Limb (tissue), 2 donors: ENCODE measurements around the gene DPP10.
"Not testable (repeated sequence)": the region's sequence is repeated elsewhere in the genome, so short reads cannot be mapped to it uniquely, and the experiment has no call there.

Experiments used
- DNase-seq, 2 donors: peaks; one replicate each; pipeline ENCODE4 v3.0.0-alpha.2; 2016; ENCODE audit errors: extremely low spot score in 2 of 2

Gene DPP10

DNA sequence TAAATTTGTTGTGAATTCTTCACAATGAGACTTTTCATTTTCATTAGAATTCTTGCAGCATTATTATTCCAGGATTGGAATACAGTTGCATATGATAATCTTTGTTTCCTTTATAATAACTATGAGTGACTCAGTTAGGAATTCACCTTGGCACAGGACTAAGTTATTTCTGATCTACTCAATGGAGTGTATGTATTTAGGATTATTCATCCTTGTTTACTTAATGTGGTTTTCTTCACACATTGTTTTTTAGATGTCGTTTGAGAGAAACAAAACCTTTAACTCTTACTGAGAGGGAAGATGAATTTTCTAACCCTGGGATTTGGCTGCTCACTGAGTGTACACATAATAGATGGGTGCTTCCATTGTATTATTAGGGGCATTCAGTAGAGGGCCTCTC, 970.1 kb downstream of the DPP10 start:
- no peak for DNase-seq

DNA sequence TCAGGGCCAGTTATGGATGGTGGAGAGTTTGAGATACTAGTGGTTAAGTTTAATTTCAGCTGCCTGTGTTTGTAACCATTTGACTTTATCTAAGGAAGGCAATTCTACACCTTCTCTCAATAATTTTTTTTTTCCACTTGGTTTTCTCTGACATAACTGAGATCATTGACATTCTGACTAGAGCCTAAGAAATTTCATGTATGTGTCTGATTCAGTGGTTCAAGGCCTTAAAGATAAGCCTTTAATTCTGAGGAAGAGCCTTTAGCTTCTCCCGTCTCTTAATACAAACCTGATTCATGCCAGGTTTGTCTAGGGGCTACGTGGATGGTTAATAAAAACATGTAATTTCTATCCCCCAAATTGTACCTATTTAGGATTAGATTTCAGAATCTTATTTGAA, 971.4 kb downstream of the DPP10 start:
- DNase-seq, result no peak

DNA sequence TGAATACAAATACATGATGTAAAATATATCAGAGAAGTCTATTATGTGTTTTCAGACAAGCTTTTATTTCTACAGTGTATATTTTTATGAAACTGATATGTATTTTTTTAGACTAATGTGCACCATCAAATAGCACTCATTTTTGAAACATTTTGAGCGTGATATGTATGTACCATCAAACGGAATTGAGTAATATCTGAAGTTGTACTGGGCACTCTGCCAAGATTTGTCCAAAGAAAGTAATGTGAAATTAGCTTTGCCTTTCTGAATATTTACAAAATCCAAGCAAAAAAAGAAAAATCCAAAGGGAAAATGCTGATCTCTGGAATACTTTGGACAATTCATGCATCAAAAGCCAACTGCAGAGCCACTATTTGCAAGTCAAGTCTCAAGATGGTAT, 972.0 kb downstream of the DPP10 start:
- no peak for DNase-seq

DNA sequence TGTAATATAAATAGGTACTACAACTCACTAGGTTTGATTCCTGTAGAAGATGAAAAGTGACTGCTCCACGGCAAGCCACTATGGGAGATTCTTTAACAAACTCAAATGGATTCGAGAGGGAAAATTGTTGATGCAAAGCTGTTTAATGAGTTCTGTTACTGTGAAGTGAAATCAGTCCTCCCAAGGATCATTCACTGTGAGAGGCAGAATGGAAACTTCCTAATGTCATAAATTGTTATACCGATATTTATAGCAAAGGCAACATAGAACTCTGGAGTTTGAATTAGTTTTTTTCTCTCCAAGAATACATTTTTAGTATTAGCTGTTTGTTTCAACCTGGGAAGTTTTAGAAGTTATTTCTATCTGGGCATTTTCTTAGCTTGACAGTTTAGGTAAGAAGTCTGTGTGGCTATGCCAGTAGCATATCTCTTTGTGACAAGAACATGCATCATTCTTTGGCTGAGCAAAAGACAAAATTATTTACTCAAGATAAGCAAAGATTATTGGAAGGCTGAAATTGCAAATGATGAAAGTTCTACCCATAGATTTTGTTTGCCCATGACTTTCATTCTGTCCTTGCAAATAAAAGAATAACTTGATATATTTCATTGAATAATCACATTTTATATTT, 979.7 kb downstream of the DPP10 start:
- no peak for DNase-seq

DNA sequence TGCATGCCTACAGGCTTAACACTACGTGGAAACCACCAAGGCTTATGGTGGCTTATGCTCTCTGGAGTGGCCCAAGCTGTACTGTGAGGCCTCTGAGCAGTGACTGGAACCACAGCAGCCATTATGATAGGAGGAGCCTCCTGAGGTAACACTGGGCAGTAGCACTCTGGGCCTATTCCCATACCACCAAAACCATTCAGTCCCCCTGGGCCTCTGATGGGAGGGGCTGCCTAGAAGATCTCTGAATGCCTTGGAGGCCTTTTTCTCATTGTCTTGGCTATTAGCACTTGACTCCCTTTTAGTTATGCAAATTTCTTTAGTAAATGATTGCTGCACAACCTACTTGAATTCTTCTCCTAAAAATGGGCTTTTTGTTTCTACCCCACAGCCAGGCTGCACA, 985.0 kb downstream of the DPP10 start:
- DNase-seq, result no peak

DNA sequence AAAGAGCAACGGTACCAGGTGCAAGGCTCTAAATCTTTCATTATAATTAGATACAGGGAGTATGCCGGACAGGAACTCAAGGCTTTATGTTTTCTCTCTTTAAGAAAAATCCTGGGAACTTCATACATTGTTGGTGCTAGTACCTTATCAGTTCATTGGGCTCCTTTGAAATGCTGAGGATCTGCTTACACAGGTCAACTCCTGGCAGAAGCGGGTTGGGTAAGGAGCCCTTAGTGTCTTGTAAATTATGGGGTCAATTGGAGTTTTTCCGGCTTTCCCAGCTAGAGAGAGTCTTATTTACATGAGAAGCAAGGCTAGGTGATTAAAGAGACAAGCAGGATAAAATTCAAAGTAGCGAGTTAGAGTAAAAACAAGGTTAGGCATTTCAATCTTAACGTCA, 998.3 kb downstream of the DPP10 start:
- not testable (repeated sequence) for DNase-seq

DNA sequence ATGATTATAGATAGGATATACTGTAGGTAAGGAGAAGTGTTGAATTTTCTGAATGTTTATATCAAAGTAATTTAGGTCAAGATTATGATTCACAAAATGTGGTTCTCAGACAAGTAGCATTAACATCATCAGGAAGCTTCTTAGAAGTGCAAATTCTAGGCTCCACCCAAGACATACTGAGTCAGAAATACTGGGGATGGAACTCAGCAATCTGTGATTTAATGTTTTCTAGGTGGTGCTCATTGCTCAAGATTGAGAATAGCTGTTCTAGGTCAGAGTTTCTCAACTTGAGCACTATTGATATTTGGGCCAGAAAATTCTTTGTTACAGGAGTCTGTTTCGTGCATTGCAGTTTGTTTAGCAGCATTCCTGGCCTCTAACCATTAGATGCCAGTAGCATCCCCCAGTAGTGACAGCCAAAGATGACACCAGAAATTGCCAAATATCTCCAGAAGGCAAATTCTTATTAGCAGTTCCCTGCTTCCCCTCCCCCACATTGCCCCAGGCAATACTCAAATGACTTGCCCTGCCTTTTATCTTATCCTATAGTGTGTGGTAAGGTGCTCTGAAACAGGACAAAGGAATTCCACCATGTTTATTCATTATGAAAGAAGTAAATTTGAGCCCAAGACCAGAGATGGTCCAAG, 1001.2 kb downstream of the DPP10 start:
- DNase-seq, result no peak

DNA sequence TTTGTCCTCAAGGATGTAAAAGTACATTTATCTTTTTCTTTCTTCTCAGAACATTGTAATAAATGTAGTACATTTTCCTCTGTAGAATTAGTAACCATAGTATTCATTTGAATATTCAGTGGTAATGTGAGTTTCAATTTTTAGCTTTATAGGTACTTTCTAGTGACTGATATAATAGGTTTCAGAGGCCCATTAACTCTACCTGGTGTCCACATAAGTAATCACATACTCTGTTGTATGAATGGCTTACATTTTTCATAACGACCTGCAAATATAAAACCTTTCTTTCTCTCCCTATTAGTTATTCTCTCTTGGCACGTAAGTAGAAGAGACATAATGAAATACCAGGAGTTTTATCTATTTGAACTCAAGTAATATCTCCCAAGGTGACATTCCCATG, 1017.6 kb downstream of the DPP10 start:
- DNase-seq, result no peak

DNA sequence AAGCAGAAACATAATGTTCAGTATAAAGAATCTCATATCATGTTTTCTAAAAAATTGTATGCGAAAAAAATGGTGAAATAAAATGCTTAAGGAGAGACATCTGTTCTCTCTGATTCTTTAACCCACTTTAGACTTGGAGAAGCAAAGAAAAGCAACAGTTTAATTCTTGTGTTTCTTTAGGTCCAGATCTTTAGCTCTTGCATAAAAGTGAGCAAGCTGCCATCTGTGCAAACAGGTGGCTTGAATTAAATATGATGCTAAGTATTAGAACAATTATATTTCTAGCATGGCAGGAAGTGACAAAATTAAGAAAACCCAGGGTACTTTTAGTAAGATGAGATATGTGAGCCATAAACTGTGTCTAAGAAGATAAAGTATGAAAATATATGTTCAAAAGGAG, 1038.3 kb downstream of the DPP10 start:
- DNase-seq, result no peak

DNA sequence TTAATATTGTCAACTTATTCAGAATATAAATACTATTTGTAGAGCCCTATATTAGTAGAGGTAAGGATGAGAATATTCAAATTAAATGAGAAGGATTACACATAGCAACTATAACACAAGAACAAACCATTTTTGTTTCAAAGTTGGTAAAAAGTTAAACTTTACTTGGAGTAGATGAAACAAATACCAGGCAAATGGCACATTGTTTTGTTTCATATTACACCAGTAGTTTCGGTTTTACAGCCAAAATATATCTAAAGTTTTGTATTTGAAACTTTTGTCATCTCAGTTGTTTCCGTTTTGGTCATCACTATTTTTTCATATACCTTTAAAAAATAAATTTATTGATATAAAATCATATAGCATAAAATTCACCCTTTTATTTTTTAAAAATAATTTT, 1039.4 kb downstream of the DPP10 start:
- no peak for DNase-seq

DNA sequence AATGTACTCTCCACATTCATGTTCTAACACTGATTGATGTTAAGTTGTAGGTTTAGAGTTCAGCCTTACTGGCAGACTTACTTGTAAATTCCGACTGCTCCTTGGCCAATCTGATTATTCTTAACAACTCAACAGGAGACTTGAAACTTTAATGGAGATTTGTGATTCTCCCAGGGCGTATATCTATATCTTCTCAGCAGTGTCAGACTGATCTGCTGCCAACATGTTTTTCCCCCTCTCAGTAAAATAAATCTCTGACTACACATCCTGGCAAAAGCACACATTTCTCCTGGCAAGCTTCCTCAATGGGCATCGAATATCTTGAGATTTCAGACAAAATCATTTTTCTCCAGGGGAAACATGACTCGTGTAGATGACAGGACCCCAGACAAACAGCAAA, 1041.2 kb downstream of the DPP10 start:
- DNase-seq, result peak in 1 of 2 donors; percentile 7

DNA sequence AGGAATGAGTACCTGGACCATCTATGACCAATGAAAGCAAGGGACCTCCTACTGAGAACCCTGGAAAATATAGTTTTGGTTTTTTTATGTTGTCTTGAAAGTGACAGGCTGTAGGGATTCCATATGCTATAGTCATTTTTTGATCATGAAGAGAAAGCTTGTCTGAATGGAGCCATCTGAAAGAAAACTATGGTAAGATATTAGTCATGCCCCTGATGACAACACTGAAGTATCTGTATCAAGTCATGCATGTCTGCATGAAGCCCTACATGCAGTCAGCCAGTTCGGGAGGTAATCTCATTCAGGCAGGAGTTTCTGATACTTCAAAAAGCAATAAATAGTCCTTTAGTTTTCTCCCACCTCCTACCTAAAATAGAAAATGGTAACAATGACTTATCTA, 1042.0 kb downstream of the DPP10 start:
- DNase-seq, result no peak

DNA sequence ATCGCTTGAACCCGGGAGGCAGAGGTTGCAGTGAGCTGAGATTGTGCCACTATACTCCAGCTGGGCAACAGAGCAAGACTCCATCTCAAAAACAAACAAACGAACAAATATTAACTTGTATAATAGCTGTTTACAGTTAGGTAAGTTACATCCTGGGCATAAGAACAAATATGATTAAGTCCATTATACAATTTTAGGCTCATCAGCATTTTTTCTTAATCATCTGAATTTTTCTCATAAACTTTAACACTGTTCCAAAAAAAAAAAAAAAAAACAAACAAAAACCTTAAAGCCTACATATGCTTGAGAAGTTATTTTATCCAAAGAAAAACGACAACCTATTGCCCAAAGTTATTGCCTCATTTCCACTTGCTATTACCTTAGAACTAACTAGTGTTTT, 1042.5 kb downstream of the DPP10 start:
- no peak for DNase-seq

DNA sequence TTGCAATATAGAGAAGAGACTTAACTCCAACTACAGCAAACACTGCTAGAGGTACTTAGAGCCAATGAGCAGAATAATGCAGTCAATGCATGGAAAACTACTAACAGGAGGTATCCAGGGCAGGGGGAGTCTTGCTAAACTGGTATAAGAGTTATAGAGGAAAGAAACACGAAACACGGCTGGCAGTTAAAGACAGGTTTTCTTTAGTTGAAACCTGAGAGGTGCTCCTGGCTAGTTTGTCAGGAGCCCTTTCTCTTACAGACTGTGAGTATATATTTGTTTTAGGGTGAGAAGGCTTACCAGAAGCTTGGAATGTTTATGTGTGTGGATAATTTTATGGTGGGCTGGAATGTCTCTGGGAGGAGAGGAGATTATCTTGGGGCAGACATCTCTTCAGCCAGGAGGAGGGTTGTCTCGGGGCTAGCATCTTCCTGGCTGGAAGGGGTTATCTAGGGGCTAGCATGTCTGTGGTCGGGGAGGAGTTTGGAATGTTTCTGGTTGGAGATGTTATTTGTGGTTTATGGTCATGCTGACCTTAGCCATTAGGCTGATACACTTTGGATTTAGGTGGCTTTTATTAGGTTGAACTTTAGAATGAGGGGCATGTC, 1048.8 kb downstream of the DPP10 start:
- no peak for DNase-seq

DNA sequence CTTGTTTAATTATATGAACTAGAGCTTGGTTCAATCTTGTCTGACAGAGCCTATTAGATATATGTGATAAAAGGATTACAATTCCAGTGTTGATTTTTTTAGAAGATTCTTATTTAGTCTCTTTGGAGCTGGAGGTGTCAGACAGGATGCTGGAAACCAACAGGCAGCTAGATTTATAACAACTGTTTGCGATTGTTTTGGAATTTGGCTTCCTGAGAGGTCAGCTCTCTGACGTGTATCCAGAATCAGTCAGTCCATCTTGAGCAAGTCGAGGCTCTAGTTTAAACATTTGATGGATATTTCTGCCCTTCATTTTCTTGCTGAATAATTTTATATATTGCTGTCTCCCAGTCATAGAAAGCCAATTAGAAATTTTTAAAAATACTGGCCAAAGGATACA, 1062.9 kb downstream of the DPP10 start:
- no peak for DNase-seq

DNA sequence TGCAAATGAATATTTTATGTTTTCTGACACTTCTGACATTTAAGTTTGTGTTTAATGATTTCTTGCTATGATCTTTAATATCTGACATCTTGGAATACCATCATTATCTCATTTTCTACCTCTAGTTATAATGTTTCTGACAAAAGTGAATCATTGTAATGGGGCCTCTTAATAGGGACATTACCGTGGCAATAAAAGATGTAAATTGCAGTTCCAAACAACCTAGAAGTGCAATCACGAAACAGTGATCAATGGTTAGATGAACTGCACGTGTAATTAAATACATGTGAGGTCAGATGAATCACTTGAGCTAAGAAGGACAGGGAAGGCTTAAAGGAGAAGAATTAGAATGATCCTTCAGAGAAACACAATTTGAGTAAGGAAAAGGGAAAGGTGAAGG, 1078.3 kb downstream of the DPP10 start:
- no peak for DNase-seq

DNA sequence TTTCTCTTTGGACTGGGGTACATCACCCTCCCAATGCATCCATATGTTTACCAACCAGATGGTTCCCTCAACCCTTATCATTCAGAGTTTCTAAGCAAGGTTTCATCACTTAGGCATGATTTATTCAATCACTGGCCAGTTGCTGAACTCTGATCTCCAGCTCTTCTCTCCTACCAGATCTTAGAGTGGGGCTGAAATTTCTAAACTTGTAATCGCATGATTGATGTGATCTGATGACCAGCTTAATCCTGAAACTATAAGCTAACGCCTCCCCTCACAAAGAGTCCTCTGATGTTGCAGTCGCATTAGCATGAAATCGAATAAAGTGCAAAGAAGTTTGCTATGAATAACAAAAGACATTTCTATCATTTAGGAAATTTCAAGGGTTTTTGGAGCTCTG, 1082.0 kb downstream of the DPP10 start:
- no peak for DNase-seq

DNA sequence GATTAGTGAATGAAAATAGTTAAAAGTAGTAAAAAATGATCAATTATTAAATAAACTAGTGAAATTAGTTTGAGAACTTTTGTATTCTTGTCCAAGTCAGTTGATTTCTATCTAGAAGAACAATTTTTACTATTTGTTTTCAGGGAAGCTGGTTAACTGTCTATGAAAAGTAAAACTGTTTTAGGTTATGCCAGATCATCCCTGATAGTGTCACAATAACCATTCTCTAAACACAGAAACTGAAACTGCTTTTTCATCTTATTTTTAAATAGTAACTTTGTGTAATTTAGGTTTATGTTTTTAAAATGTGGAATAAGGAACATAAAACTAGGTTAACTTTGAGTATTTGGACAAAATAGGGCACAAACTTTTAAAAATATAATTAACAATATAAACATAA, 1087.2 kb downstream of the DPP10 start:
- no peak for DNase-seq

DNA sequence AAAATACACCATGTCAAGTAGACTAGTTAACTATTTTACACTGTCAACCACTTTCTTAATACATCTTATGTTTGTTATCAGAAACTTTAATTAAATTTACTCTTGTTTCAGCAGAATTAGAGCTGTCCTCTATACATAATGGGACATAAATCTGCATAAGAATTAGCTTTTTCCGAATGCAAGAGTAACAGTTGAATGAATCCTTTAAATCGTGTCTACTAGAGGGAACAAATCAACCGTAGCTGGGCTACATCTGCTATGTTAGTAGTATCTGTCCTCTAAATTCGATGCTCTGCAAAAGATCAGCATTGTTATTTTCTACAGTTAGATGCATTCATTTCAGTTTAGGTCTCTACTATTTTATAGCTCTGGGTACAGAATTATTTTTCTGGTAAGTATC, 1090.6 kb downstream of the DPP10 start:
- DNase-seq, result no peak

DNA sequence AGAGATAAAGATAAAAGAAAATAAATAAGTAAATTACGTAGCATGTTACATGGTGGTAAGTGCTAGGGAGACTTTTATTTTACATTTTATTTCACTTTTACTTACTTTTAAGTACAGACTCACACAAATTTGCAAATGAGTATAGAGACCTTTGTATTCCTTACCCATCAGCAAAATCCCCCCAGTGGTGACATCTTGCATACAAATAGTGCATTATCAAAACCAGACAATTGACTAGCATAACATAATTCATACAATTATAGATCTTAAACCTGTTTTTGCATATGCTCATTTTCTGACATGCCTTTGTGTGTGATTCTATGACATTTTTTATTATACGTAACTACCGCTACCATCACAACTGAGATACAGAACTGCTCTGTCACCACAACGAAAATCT, 1099.4 kb downstream of the DPP10 start:
- no peak for DNase-seq

DNA sequence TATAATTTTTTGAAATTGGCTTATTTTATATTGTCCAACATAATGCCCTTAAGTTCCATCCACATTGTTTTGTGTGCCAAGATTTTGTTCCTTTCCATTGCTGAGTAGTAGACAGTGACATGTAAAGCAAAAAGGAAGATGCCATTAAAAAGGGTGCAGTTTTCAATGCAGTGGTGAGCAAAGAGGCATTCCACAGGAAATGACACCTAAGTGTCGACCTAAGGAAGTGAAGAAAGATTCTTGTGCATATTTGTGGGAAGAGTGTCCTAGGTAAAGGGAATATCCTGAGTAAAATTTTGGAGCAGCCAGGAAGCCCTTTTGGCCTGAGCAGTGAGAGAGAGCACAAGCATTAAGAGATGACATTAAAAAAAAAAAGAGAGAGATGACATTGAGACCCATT, 1099.9 kb downstream of the DPP10 start:
- no peak for DNase-seq

DNA sequence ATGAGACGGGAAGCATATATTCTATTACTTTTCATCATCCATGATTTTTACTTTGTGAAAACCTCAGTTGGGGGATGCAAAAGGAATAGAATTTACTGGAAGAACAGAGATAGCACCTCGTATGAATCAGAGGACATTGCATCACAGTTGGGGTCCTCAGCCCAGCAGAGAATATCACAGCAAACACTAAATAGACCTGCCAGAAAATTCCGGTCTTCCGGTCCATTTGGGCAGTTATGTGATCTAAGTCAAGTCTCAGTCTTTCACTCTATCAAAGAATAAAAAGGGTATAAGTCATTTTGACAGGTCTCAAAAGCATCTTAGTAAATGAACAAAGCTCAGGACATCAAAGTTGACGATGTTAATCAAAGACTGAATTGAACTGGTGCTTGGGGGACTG, 1100.6 kb downstream of the DPP10 start:
- DNase-seq, result no peak

DNA sequence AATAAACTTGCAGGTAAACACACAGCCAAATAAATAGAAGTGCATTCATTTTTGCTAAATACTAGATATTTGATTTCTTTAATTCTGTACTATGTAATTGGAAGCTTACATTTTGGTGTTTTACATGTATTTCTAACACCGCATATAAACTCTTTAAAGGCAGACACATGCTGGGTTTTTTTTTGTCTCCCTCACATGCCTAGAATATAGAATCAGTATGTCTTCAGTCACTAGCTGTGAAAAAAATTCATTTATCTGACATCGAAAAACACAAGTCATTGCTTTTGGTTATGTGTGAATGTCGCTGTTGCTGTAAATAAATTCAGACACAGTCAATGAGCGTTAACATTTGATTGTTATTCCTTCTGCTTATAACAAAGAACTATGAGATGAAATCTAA, 1101.0 kb downstream of the DPP10 start:
- no peak for DNase-seq
